T-helper 2 cell treated with Interferon-gamma antibody and Interleukin-4, amounts not matched to agents 100 ng/mL and 5 ng/mL, for 36 hours (primary cell): ENCODE results near the gene SRGAP1. TPM values are rescaled to one million over a fixed set of nuclear protein-coding genes. Genes with fewer than 3 reads are reported as not detected.
"Not testable (repeated sequence)": the region's sequence is repeated elsewhere in the genome, so short reads cannot be mapped to it uniquely, and the experiment has no call there.

Experiments
- intact Hi-C: fragments of 100-400 bp; cut with micrococcal nuclease; formaldehyde crosslinking; loops from one replicate; pipeline ENCODE4 v1.15.1; 2023
- total RNA-seq: library from RNA; stranded (reverse); gene quantifications from 2 replicates; pipeline ENCODE4 v1.2.3, GENCODE V29; 2022

The SRGAP1 gene
- total RNA-seq, 1 donor from 2014 or later, result 0.20 TPM

- intact Hi-C loops, result no loop called here
Observed at GRCh38 chr12:64107776-64108175, 263.3 kb downstream of the SRGAP1 start.

GRCh38 chr12:64109706-64110105, 265.2 kb downstream of the SRGAP1 start:
- intact Hi-C loops, result no loop called here

- intact Hi-C loops, result no loop called here
Observed at GRCh38 chr12:64110864-64111263, 266.4 kb downstream of the SRGAP1 start.

GRCh38 chr12:64116969-64117368, 272.5 kb downstream of the SRGAP1 start:
- intact Hi-C loops, result no loop called here

GRCh38 chr12:64120568-64120967, 276.1 kb downstream of the SRGAP1 start:
- intact Hi-C loops, result no loop called here

GRCh38 chr12:64121086-64121485, 276.6 kb downstream of the SRGAP1 start:
- intact Hi-C loops, result not testable (repeated sequence)

- intact Hi-C loops, result no loop called here
Observed at GRCh38 chr12:64122154-64122553, 277.7 kb downstream of the SRGAP1 start.

- intact Hi-C loops, result no loop called here
Observed at GRCh38 chr12:64122995-64123394, 278.5 kb downstream of the SRGAP1 start.

- intact Hi-C loops, result no loop called here
Observed at GRCh38 chr12:64123448-64123847, 278.9 kb downstream of the SRGAP1 start.

GRCh38 chr12:64124511-64125197, 280.2 kb downstream of the SRGAP1 start:
- intact Hi-C loops, result no loop called here

GRCh38 chr12:64125913-64126312, 281.4 kb downstream of the SRGAP1 start:
- intact Hi-C loops, result no loop called here

- intact Hi-C loops, result no loop called here
Observed at GRCh38 chr12:64127811-64128210, 283.3 kb downstream of the SRGAP1 start.

- intact Hi-C loops, result no loop called here
Observed at GRCh38 chr12:64128366-64128765, 283.9 kb downstream of the SRGAP1 start.

GRCh38 chr12:64130476-64130875, 286.0 kb downstream of the SRGAP1 start:
- intact Hi-C loops, result not testable (repeated sequence)

- intact Hi-C loops, result not testable (repeated sequence)
Observed at GRCh38 chr12:64131456-64131855, 287.0 kb downstream of the SRGAP1 start.

GRCh38 chr12:64132672-64133071, 288.2 kb downstream of the SRGAP1 start:
- intact Hi-C loops, result not testable (repeated sequence)

GRCh38 chr12:64137117-64137516, 292.6 kb downstream of the SRGAP1 start:
- intact Hi-C loops, result no loop called here

GRCh38 chr12:64139021-64139420, 294.5 kb downstream of the SRGAP1 start:
- intact Hi-C loops, result no loop called here

GRCh38 chr12:64142382-64142781, 297.9 kb downstream of the SRGAP1 start:
- intact Hi-C loops, result no loop called here

GRCh38 chr12:64142784-64143183, 298.3 kb downstream of the SRGAP1 start:
- intact Hi-C loops, result no loop called here

GRCh38 chr12:64145226-64145625, 300.7 kb downstream of the SRGAP1 start:
- intact Hi-C loops, result no loop called here

GRCh38 chr12:64147011-64147631, 302.6 kb downstream of the SRGAP1 start:
- intact Hi-C loops, result no loop called here

- intact Hi-C loops, result no loop called here
Observed at GRCh38 chr12:64147875-64148274, 303.4 kb downstream of the SRGAP1 start.
